ENCODE data around the gene CFL2. TPM values are rescaled to one million over a fixed set of nuclear protein-coding genes. Genes with fewer than 3 reads are reported as not detected.
A peak's percentile ranks its signal among the peaks of the same experiment; 100 is the strongest.

CFL2 gene
- total and polyA plus RNA-seq, 2 of the 13 experiments (the other 11 are each of a cell fraction or from before 2014, with no cell fraction given): 114 to 158 TPM

GRCh38 chr14:34722723-34723545 is 8.5 kb upstream of the CFL2 start (continued):
- no peak for TF ChIP-seq ZNF687 (CRISPR knock-in tag; IDR thresholded peaks at IDR 0.05)
- TF ChIP-seq ZNF224 (CRISPR knock-in tag; IDR thresholded peaks at IDR 0.05): no peak
- TF ChIP-seq ZNF576 (CRISPR knock-in tag; IDR thresholded peaks at IDR 0.05): no peak
- no peak for TF ChIP-seq ZNF275 (CRISPR knock-in tag; IDR thresholded peaks at IDR 0.05; ENCODE audit: borderline replicate concordance)
- no peak for TF ChIP-seq ZBTB7B (CRISPR knock-in tag; IDR thresholded peaks at IDR 0.05)
- no peak; the same call in 1 of the 2 replicates for TF ChIP-seq AHR (CRISPR knock-in tag; IDR thresholded peaks at IDR 0.05)
- TF ChIP-seq TERF1 (CRISPR knock-in tag; IDR thresholded peaks at IDR 0.05): no peak
- no peak for TF ChIP-seq MTERF4 (CRISPR knock-in tag; IDR thresholded peaks at IDR 0.05)
- no peak for TF ChIP-seq ATF3 (CRISPR knock-in tag; IDR thresholded peaks at IDR 0.05)
- TF ChIP-seq GTF3A (CRISPR knock-in tag; conservative IDR thresholded peaks at IDR 0.05): no peak
- no peak for TF ChIP-seq SP1 (IDR thresholded peaks at IDR 0.05)
- no peak for TF ChIP-seq SP1 (CRISPR knock-in tag; IDR thresholded peaks at IDR 0.05)
- peak; percentile 97 for TF ChIP-seq CTCF (CRISPR knock-in tag; IDR thresholded peaks at IDR 0.05)
- TF ChIP-seq TEAD3 (CRISPR knock-in tag; optimal IDR thresholded peaks at IDR 0.05; ENCODE audit: borderline replicate concordance): peak; percentile 48
- 0 out of 2 replicates have a peak, but pooled peaks have one; percentile 30 for TF ChIP-seq MED13 (CRISPR knock-in tag; IDR thresholded peaks at IDR 0.05)
- peak; percentile 32; the same call in 1 of the 2 replicates for TF ChIP-seq ZNF326 (CRISPR knock-in tag; IDR thresholded peaks at IDR 0.05; ENCODE audit: borderline replicate concordance)

Measured in HepG2 (cell line).